Activated CD8-positive, alpha-beta T cell treated with anti-CD3 and anti-CD28 coated beads, Interleukin-2, amount 10 ng/mL, durations not matched to agents 7 days and 5 days (primary cell): ENCODE results near the gene CREM. TPM values are rescaled to one million over a fixed set of nuclear protein-coding genes. Genes with fewer than 3 reads are reported as not detected.

Experiments
- microRNA-seq: library from miRNA; unstranded; fragments of <30 nt; microRNA quantifications from one replicate; pipeline ENCODE4 v1.2.0, GENCODE V29; 2022
- total RNA-seq, 2 experiments: library from RNA; stranded (reverse); gene quantifications; one replicate each; pipeline ENCODE4 v1.2.3, GENCODE V29; 2021

Gene CREM
- total RNA-seq, 2 experiments from 2014 or later: 78.3 to 84.1 TPM

Small RNAs within 50 kb of the gene (microRNA-seq; reads per million reads assigned to microRNA genes)
- 30.4 reads per million, percentile 43 among the genes with 10 or more reads in this experiment for gene MIR3611

Other genes starting within 250 kb of the CREM start
- gene CUL2, start 36.5 kb upstream of the CREM start, total RNA-seq: 10 to 100 TPM; 33.8 to 38.7 TPM
- 10 to 100 TPM; 55.6 to 64.1 TPM for gene CCNY, start 209.7 kb downstream of the CREM start, total RNA-seq